Loucy (cell line): ENCODE measurements around the gene NGEF.

Source experiments
- H2AFZ ChIP-seq: fragments of 200-600 bp; sonication (generic); 2 replicates; pipeline ENCODE4 v1.6.0; 2016; ENCODE audit warnings: antibody characterized with exemption, mild to moderate bottlenecking, low read length, moderate library complexity
- H3F3A ChIP-seq: fragments of 200-600 bp; 2 replicates; pipeline ENCODE4 v1.6.0; 2016; ENCODE audit warnings: antibody characterized with exemption, low read depth, mild to moderate bottlenecking
- H3K27me3 ChIP-seq: fragments of 200-600 bp; sonication (generic); 2 replicates; pipeline ENCODE4 v1.6.1; 2014; ENCODE audit warnings: low read length, mild to moderate bottlenecking; ENCODE audit not compliant: insufficient read depth, poor library complexity, severe bottlenecking
- H3K36me3 ChIP-seq: fragments of 200-600 bp; sonication (generic); 2 replicates; pipeline ENCODE4 v1.6.1; 2016; ENCODE audit warnings: low read length; ENCODE audit not compliant: insufficient read depth
- H3K4me1 ChIP-seq: fragments of 200-600 bp; sonication (generic); 2 replicates; pipeline ENCODE4 v1.5.1; 2014; ENCODE audit warnings: low read length, mild to moderate bottlenecking; ENCODE audit not compliant: insufficient read depth, poor library complexity, severe bottlenecking
- H3K4me2 ChIP-seq: fragments of 200-600 bp; sonication (generic); 2 replicates; pipeline ENCODE4 v1.6.0; 2014; ENCODE audit warnings: antibody characterized with exemption, low read length, low read depth, mild to moderate bottlenecking; ENCODE audit not compliant: poor library complexity, severe bottlenecking
- H3K4me3 ChIP-seq: fragments of 200-600 bp; sonication (generic); 2 replicates; pipeline ENCODE4 v1.5.1; 2014; ENCODE audit warnings: low read length, mild to moderate bottlenecking, mixed read lengths; ENCODE audit not compliant: poor library complexity, severe bottlenecking
- H3K79me2 ChIP-seq: fragments of 200-600 bp; sonication (generic); 2 replicates; pipeline ENCODE4 v1.6.1; 2014; ENCODE audit warnings: low read length; ENCODE audit not compliant: insufficient read depth
- H3K9ac ChIP-seq: fragments of 200-600 bp; sonication (generic); 2 replicates; pipeline ENCODE4 v1.6.0; 2014; ENCODE audit warnings: mild to moderate bottlenecking, low read depth, low read length, moderate library complexity; ENCODE audit not compliant: poor library complexity, severe bottlenecking
- H3K9me2 ChIP-seq: fragments of 200-600 bp; sonication (generic); replicated peaks from 2 replicates; pipeline ENCODE4 v1.6.1; 2016; ENCODE audit warnings: low read depth, low read length, mixed read lengths
- H3K9me3 ChIP-seq: fragments of 200-600 bp; sonication (generic); 2 replicates; pipeline ENCODE4 v1.6.1; 2014; ENCODE audit warnings: mild to moderate bottlenecking, antibody characterized with exemption, low read length, low read depth; ENCODE audit not compliant: insufficient read depth
- H4K20me1 ChIP-seq: fragments of 200-600 bp; sonication (generic); 2 replicates; pipeline ENCODE4 v1.6.0; 2014; ENCODE audit warnings: antibody characterized with exemption, low read length, mild to moderate bottlenecking; ENCODE audit not compliant: insufficient read depth, poor library complexity, severe bottlenecking
- EZH2phosphoT487 ChIP-seq: fragments of 200-600 bp; IDR thresholded peaks from 2 replicates; pipeline ENCODE4 v1.6.1; 2018; ENCODE audit warnings: antibody characterized with exemption, mild to moderate bottlenecking, moderate library complexity, borderline replicate concordance
- TF ChIP-seq, protein P1 (sequence below): fragments of 200-600 bp; sonication (generic); conservative IDR thresholded peaks from 2 replicates; pipeline ENCODE4 v1.5.1; 2014; ENCODE audit warnings: mild to moderate bottlenecking, antibody characterized with exemption, low read length

NGEF gene

GRCh38 chr2:232983669-232984140, 29.4 kb downstream of the NGEF start:
- Histone ChIP-seq H3K27me3 (no peaks in the 10 kb centered on the region), H3F3A (no peaks in the 10 kb centered on the region), H3K9me3 (no peaks in the 10 kb centered on the region), H3K36me3 (no peaks in the 10 kb centered on the region), H3K79me2 (no peaks in the 10 kb centered on the region), H3K9me2 (no peaks in the 10 kb centered on the region), H3K4me3 (no peak overlapping the region), H3K9ac (no peak overlapping the region), H3K4me1 (no peaks in the 10 kb centered on the region), H2AFZ (no peak overlapping the region), H4K20me1 (no peaks in the 10 kb centered on the region), H3K4me2 (no peak overlapping the region)
- TF ChIP-seq EZH2phosphoT487: no peak
- TF ChIP-seq, protein P1, sequence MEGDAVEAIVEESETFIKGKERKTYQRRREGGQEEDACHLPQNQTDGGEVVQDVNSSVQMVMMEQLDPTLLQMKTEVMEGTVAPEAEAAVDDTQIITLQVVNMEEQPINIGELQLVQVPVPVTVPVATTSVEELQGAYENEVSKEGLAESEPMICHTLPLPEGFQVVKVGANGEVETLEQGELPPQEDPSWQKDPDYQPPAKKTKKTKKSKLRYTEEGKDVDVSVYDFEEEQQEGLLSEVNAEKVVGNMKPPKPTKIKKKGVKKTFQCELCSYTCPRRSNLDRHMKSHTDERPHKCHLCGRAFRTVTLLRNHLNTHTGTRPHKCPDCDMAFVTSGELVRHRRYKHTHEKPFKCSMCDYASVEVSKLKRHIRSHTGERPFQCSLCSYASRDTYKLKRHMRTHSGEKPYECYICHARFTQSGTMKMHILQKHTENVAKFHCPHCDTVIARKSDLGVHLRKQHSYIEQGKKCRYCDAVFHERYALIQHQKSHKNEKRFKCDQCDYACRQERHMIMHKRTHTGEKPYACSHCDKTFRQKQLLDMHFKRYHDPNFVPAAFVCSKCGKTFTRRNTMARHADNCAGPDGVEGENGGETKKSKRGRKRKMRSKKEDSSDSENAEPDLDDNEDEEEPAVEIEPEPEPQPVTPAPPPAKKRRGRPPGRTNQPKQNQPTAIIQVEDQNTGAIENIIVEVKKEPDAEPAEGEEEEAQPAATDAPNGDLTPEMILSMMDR: no peak

GRCh38 chr2:232982926-232983668, 30.0 kb downstream of the NGEF start:
- Histone ChIP-seq H3K36me3 (no peaks in the 10 kb centered on the region), H3K27me3 (no peaks in the 10 kb centered on the region), H3F3A (no peaks in the 10 kb centered on the region), H4K20me1 (no peaks in the 10 kb centered on the region), H3K9me2 (no peaks in the 10 kb centered on the region), H3K4me1 (no peaks in the 10 kb centered on the region), H3K4me3 (no peak overlapping the region), H2AFZ (no peak overlapping the region), H3K79me2 (no peaks in the 10 kb centered on the region), H3K9ac (no peak overlapping the region), H3K9me3 (no peaks in the 10 kb centered on the region), H3K4me2 (no peak overlapping the region)
- no peak for TF ChIP-seq EZH2phosphoT487
- TF ChIP-seq, protein P1: peak; percentile 40; the same call in 1 of the 2 replicates

DNA sequence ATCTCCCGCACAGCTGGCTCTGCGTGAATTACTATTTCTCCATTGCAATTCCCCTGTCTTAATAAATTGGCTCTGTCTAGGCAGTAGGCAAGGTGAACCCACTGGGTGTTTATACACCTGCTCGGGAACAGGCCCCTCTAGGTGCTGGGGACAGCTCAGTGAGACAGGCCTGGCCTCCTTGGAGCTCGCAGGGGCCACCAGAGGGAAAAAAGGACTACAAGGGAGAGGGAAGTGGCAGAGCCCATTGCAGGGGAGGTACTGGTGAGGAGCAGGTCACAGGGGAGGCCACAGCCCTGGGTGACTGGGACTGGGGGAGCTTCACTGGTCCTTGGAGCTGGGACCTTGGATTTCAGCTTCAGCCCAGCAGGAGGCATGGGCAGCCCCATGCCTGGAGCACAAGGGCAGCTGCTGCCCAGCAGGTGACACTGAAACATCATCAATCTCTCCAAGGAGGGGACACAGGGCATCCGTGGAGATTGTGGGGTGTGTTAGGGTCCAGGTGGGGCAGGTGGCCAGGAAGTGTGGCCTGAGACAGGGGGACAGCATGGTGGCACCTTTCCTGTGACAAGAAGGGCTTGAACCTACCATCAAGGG, 31.2 kb downstream of the NGEF start:
- H3K4me3 ChIP-seq: no peak overlapping the region
- no peaks in the 10 kb centered on the region for H3K79me2 ChIP-seq
- H3K9ac ChIP-seq: no peak overlapping the region
- H3K36me3 ChIP-seq: no peaks in the 10 kb centered on the region
- H3K9me2 ChIP-seq: no peaks in the 10 kb centered on the region
- no peak overlapping the region for H3K4me2 ChIP-seq
- H3K4me1 ChIP-seq: no peaks in the 10 kb centered on the region
- TF ChIP-seq EZH2phosphoT487: no peak
- TF ChIP-seq, protein P1: no peak
- H3K27me3 ChIP-seq: no peaks in the 10 kb centered on the region
- no peaks in the 10 kb centered on the region for H3F3A ChIP-seq
- H4K20me1 ChIP-seq: no peaks in the 10 kb centered on the region
- H2AFZ ChIP-seq: no peak overlapping the region
- no peaks in the 10 kb centered on the region for H3K9me3 ChIP-seq
